HepG2 (cell line): ENCODE data around the gene ANAPC5. TPM values are rescaled to one million over a fixed set of nuclear protein-coding genes. Genes with fewer than 3 reads are reported as not detected.

Experiments used
- ATAC-seq: fragments of 200-7000 bp; cut with Tn5 transposase; 3 replicates; pipeline ENCODE4 v1.9.1; 2020; ENCODE audit warnings: mild to moderate bottlenecking, moderate library complexity
- BruUV-seq: library from RNA; stranded (reverse); fragments of 400-500 nt; replicated peaks from 2 replicates; lab custom pipeline; 2021; lab: Mats Ljungman, UMichigan
- CTCF ChIA-PET: fragments of 300-600 bp; formaldehyde crosslinking; extraction: SDS; loops from one replicate; lab custom pipeline; 2021; ENCODE audit warnings: low total read pairs, inconsistent platforms, low intra/inter-chr PET ratio; lab: Yijun Ruan, JAX
- POLR2A ChIA-PET: fragments of 350-600 bp; sonication (Branson Sonifier 250); formaldehyde crosslinking; loops from one replicate; lab custom pipeline; 2020; ENCODE audit warnings: antibody characterized with exemption, inconsistent platforms; lab: Yijun Ruan, JAX
- DNase-seq: peaks from one replicate; pipeline ENCODE4 v3.0.0-alpha.2; 2015; ENCODE audit warnings: low spot score
- FAIRE-seq: peaks from 3 replicates; lab custom pipeline; 2011; peaks lifted over from hg19 to GRCh38; lab: Jason Lieb, UNC
- H2AFZ ChIP-seq: one replicate; pipeline ENCODE4 v1.6.1; 2011; ENCODE audit warnings: low read length, inconsistent platforms
- H3K27ac ChIP-seq: fragments of 300-600 bp; 3 replicates; pipeline ENCODE4 v1.8.0; 2011; ENCODE audit warnings: mixed run types, mild to moderate bottlenecking, mixed read lengths, low read length, inconsistent platforms; ENCODE audit not compliant: insufficient read depth; ENCODE audit errors: extremely low read length
- H3K27me3 ChIP-seq, 2 experiments: fragments of 200-600 bp in 1 of 2; 2 replicates in 1 of 2; 3 replicates in 1 of 2; pipeline versions ENCODE4 v1.6.0 to v1.8.0; 2011; ENCODE audit warnings: low read length in 2 of 2, mild to moderate bottlenecking in 2 of 2, moderate library complexity in 2 of 2, inconsistent platforms in 1 of 2; ENCODE audit not compliant: insufficient read depth in 2 of 2, control insufficient read depth in 1 of 2
- H3K36me3 ChIP-seq, 2 experiments: fragments of 200-600 bp in 1 of 2; replicated peaks in 1 of 2; 2 replicates in 1 of 2; 3 replicates in 1 of 2; pipeline versions ENCODE4 v1.5.1 to v1.8.0; 2011; ENCODE audit warnings: low read length in 2 of 2, inconsistent platforms in 1 of 2; ENCODE audit not compliant: insufficient read depth in 2 of 2, control insufficient read depth in 1 of 2
- H3K4me1 ChIP-seq: 2 replicates; pipeline ENCODE4 v1.5.1; 2012; ENCODE audit warnings: low read length, inconsistent platforms; ENCODE audit not compliant: insufficient read depth
- H3K4me2 ChIP-seq: 2 replicates; pipeline ENCODE4 v1.6.0; 2011; ENCODE audit warnings: low read depth, low read length, inconsistent platforms
- H3K4me3 ChIP-seq, 3 experiments: fragments of 200-600 bp in 1 of 3; sonication (generic), shearing (Covaris generic) in 1 of 3; replicated peaks in 1 of 3; 2 replicates each; pipeline ENCODE4 v1.5.1; 2011 to 2016; ENCODE audit warnings: low read length in 3 of 3, inconsistent platforms in 2 of 3, low read depth in 2 of 3, mild to moderate bottlenecking in 2 of 3, control low read depth in 1 of 3, mixed read lengths in 1 of 3; ENCODE audit not compliant: insufficient read depth in 1 of 3
- H3K79me2 ChIP-seq: one replicate; pipeline ENCODE4 v1.6.1; 2011; ENCODE audit warnings: low read length, inconsistent platforms; ENCODE audit not compliant: insufficient read depth
- H3K9ac ChIP-seq: 2 replicates; pipeline ENCODE4 v1.6.0; 2011; ENCODE audit warnings: mild to moderate bottlenecking, low read depth, low read length, inconsistent platforms; ENCODE audit not compliant: insufficient read depth
- H3K9me3 ChIP-seq: 2 replicates; pipeline ENCODE4 v1.5.1; 2012; ENCODE audit warnings: mild to moderate bottlenecking, low read length
- H4K20me1 ChIP-seq: 2 replicates; pipeline ENCODE4 v1.6.0; 2011; ENCODE audit warnings: inconsistent platforms, mild to moderate bottlenecking, low read length, moderate library complexity; ENCODE audit not compliant: insufficient read depth
- ASH2L ChIP-seq: fragments of 300-600, 200-600 bp; sonication (generic); IDR thresholded peaks from 2 replicates; pipeline ENCODE4 v1.7.0; 2017; ENCODE audit warnings: low read depth, mild to moderate bottlenecking, moderate library complexity, mixed read lengths, low read length; ENCODE audit not compliant: insufficient read length
- E2F1 ChIP-seq: sonication (generic); formaldehyde crosslinking; IDR thresholded peaks from 2 replicates; pipeline ENCODE4 v1.5.0; 2020; ENCODE audit warnings: missing genetic modification reagents
- FOXP1 ChIP-seq, 2 experiments: fragments of 450-650 bp in 1 of 2; IDR thresholded peaks; 2 replicates each; pipeline ENCODE4 v1.6.1; 2017 to 2018; ENCODE audit warnings: antibody characterized with exemption in 1 of 2
- GABPA ChIP-seq, 2 experiments: IDR thresholded peaks; 2 replicates each; pipeline ENCODE4 v1.6.1; 2011 to 2016; ENCODE audit warnings: low read depth in 2 of 2, low read length in 1 of 2, missing biosample characterization in 1 of 2, missing genetic modification characterization in 1 of 2
- HDAC1 ChIP-seq: sonication (generic); formaldehyde crosslinking; IDR thresholded peaks from 2 replicates; pipeline ENCODE4 v1.5.1; 2020; ENCODE audit warnings: mild to moderate bottlenecking, missing genetic modification reagents
- HIVEP1 ChIP-seq: sonication (generic); formaldehyde crosslinking; IDR thresholded peaks from 2 replicates; pipeline ENCODE4 v1.4.0; 2020; ENCODE audit warnings: mild to moderate bottlenecking, missing genetic modification reagents
- HNF4A ChIP-seq: sonication (generic); formaldehyde crosslinking; IDR thresholded peaks from 2 replicates; pipeline ENCODE4 v1.4.0; 2020; ENCODE audit warnings: missing genetic modification reagents
- KAT7 ChIP-seq: IDR thresholded peaks from 2 replicates; pipeline ENCODE4 v1.6.1; 2018; ENCODE audit warnings: borderline replicate concordance, missing compliant biosample characterization
- KDM2A ChIP-seq: sonication (generic); formaldehyde crosslinking; IDR thresholded peaks from 2 replicates; pipeline ENCODE4 v1.4.0; 2020; ENCODE audit warnings: low read depth, missing genetic modification reagents, borderline replicate concordance
- NR2C2 ChIP-seq: sonication (generic); formaldehyde crosslinking; IDR thresholded peaks from 2 replicates; pipeline ENCODE4 v1.4.0; 2020; ENCODE audit warnings: missing genetic modification reagents, mild to moderate bottlenecking, moderate library complexity, borderline replicate concordance
- POLR2AphosphoS5 ChIP-seq: IDR thresholded peaks from 2 replicates; pipeline ENCODE4 v1.6.1; 2012; ENCODE audit warnings: low read depth, low read length
- RAD21 ChIP-seq: fragments of 450-650 bp; formaldehyde crosslinking; IDR thresholded peaks from 2 replicates; pipeline ENCODE4 v1.5.0; 2020; ENCODE audit warnings: mild to moderate bottlenecking
- RBFOX2 ChIP-seq: fragments of 200-400 bp; formaldehyde crosslinking; IDR thresholded peaks from 2 replicates; pipeline ENCODE4 v1.6.1; 2017; ENCODE audit warnings: low read depth, mild to moderate bottlenecking, low read length
- RCOR2 ChIP-seq: IDR thresholded peaks from 2 replicates; pipeline ENCODE4 v1.6.1; 2016; ENCODE audit warnings: missing biosample characterization, missing genetic modification reagents
- RXRA ChIP-seq: sonication (generic); formaldehyde crosslinking; IDR thresholded peaks from 2 replicates; pipeline ENCODE4 v1.5.1; 2020; ENCODE audit warnings: missing genetic modification reagents
- YEATS4 ChIP-seq: sonication (generic); formaldehyde crosslinking; IDR thresholded peaks from 2 replicates; pipeline ENCODE4 v1.4.0; 2020; ENCODE audit warnings: missing genetic modification reagents, borderline replicate concordance
- ZC3H13 ChIP-seq: sonication (generic); formaldehyde crosslinking; IDR thresholded peaks from 2 replicates; pipeline ENCODE4 v1.8.1; 2023; ENCODE audit warnings: mild to moderate bottlenecking, missing genetic modification reagents, moderate library complexity
- ZFX ChIP-seq: sonication (generic); formaldehyde crosslinking; IDR thresholded peaks from 2 replicates; pipeline ENCODE4 v1.4.0; 2020; ENCODE audit warnings: mild to moderate bottlenecking, low read depth, missing genetic modification reagents, moderate library complexity
- ZNF496 ChIP-seq: sonication (generic); formaldehyde crosslinking; IDR thresholded peaks from 2 replicates; pipeline ENCODE4 v1.8.1; 2023; ENCODE audit warnings: mild to moderate bottlenecking, moderate library complexity, missing genetic modification reagents; ENCODE audit not compliant: insufficient replicate concordance
- ZNF564 ChIP-seq: sonication (generic); formaldehyde crosslinking; IDR thresholded peaks from 2 replicates; pipeline ENCODE4 v1.8.1; 2023; ENCODE audit warnings: mild to moderate bottlenecking, missing genetic modification reagents
- ZNF768 ChIP-seq: sonication (generic); formaldehyde crosslinking; IDR thresholded peaks from 2 replicates; pipeline ENCODE4 v1.4.0; 2020; ENCODE audit warnings: missing genetic modification reagents
- WGBS: methylation state at CpG from one replicate; pipeline ENCODE4 v1.1.6; 2017; ENCODE audit warnings: low lambda C conversion rate; 5-methylcytosine and 5-hydroxymethylcytosine counted together
- in situ Hi-C: cut with HindIII; loops from 2 replicates; pipeline ENCODE4 v1.10.0; 2017; ENCODE audit warnings: low pct_unique_long_range_greater_than_20kb; ENCODE audit not compliant: extremely low pct_ligation_motif_present
- intact Hi-C: fragments of 100-400 bp; cut with micrococcal nuclease; formaldehyde crosslinking; loops from one replicate; pipeline ENCODE4 v1.10.0; 2022; ENCODE audit not compliant: unreplicated experiment
- polyA plus RNA-seq, 8 experiments: library from polyadenylated mRNA; depleted of rRNA in 3 of 8; stranded (reverse) in 7 of 8; unstranded in 1 of 8; fragments of >200 nt; fragmentation: Illumina TruSeq in 4 of 8; extraction: Trizol in 4 of 8; gene quantifications; 2 replicates each; pipeline versions ENCODE4 v1.2.1 to v1.2.3, GENCODE V29; 2011 to 2016; ENCODE audit warnings: low read depth in 4 of 8, missing spikeins in 1 of 8, mixed read lengths in 1 of 8; ENCODE audit not compliant: insufficient read depth in 1 of 8
- total RNA-seq, 5 experiments: library from RNA; depleted of rRNA; stranded (reverse); fragments of >200 nt; fragmentation: Illumina TruSeq; extraction: Trizol; gene quantifications; 2 replicates each; pipeline ENCODE4 v1.2.3, GENCODE V29; 2016; ENCODE audit warnings: low read depth in 1 of 5
- TF ChIP-seq, protein P1 (sequence below): IDR thresholded peaks from 2 replicates; pipeline ENCODE4 v1.6.1; 2016; ENCODE audit warnings: mild to moderate bottlenecking

Gene ANAPC5
- total and polyA plus RNA-seq, 2 of the 13 experiments (the other 11 are each of a cell fraction or from before 2014, with no cell fraction given) = 146 to 161 TPM

GRCh38 chr12:121296618-121297434 is 55.4 kb downstream of the ANAPC5 start, which contains the start of gene CAMKK2:
TSS of gene CAMKK2 (minus strand) at chr12:121296709. CDS start at chr12:121274526, 22,183 bp downstream.
- peaks cover 0 to 8% of the 10 kb centered on the region in 2 experiments; a peak in 1 of 5 replicates for H3K36me3 ChIP-seq
- peak within 1 kb of the TSS; percentile 90 for H3K9ac ChIP-seq
- no peak within 1 kb of the TSS for H2AFZ ChIP-seq
- peaks cover 21% of the 10 kb centered on the region for H3K79me2 ChIP-seq
- H3K4me2 ChIP-seq = peak within 1 kb of the TSS; percentile 96
- H3K9me3 ChIP-seq = no peaks in the 10 kb centered on the region
- FAIRE-seq (no peak), ATAC-seq (peak; percentile 75), DNase-seq (peak; percentile 50)
- BruUV-seq = TSS peak; percentile 97
- peak within 1 kb of the TSS; percentile 86 to 95 (median 93) for H3K4me3 ChIP-seq
- ChIA-PET CTCF (no interaction called here), POLR2A (interaction anchor here (0.6 to 1.4 kb wide), 7 partner anchors 55 to 415 kb away, joined by 3 to 13 read pairs (median 3); partner anchors contain the start of genes ANAPC5 and TMEM120B)
- 1% methylated on average over 26 of the region's 104 CpGs for WGBS
- no peaks in the 10 kb centered on the region for H3K27me3 ChIP-seq
- peak within 1 kb of the TSS; percentile 96 for H3K27ac ChIP-seq
- peaks cover 6% of the 10 kb centered on the region; the same call in 1 of the 2 replicates for H4K20me1 ChIP-seq
- intact Hi-C loops (no loop called here), in situ Hi-C loops (no loop called here)
- H3K4me1 ChIP-seq = peaks cover 33% of the 10 kb centered on the region
- peak; percentile 32; the same call in 1 of the 2 replicates for TF ChIP-seq E2F1 (CRISPR knock-in tag)
- peak; percentile 85; the same call in 1 of the 2 replicates for TF ChIP-seq HIVEP1
- TF ChIP-seq ASH2L = peak; percentile 64
- TF ChIP-seq NR2C2 = peak; percentile 2; the same call in 1 of the 2 replicates
- TF ChIP-seq RBFOX2 = peak; percentile 75
- TF ChIP-seq GABPA (IDR thresholded peaks at IDR 0.05; ENCODE audit: low read depth, low read length) = 0 out of 2 replicates have a peak, but pooled peaks have one; percentile 17
- no peak for TF ChIP-seq GABPA (CRISPR knock-in tag; IDR thresholded peaks at IDR 0.05; ENCODE audit: low read depth)
- peak; percentile 39 for TF ChIP-seq YEATS4 (CRISPR knock-in tag)
- TF ChIP-seq RXRA = peak; percentile 70
- peak; percentile 75 for TF ChIP-seq HNF4A (CRISPR knock-in tag)
- no peak for TF ChIP-seq FOXP1 (IDR thresholded peaks at IDR 0.05)
- TF ChIP-seq FOXP1 (CRISPR knock-in tag; IDR thresholded peaks at IDR 0.05) = no peak
- peak; percentile 80 for TF ChIP-seq ZFX (CRISPR knock-in tag)
- peak; percentile 65 for TF ChIP-seq POLR2AphosphoS5
- TF ChIP-seq KAT7 (CRISPR knock-in tag) = peak; percentile 44; the same call in 1 of the 2 replicates
- TF ChIP-seq RCOR2 (CRISPR knock-in tag) = no peak
- TF ChIP-seq ZNF564 (CRISPR knock-in tag) = peak; percentile 46; the same call in 1 of the 2 replicates
- peak; percentile 65; the same call in 1 of the 2 replicates for TF ChIP-seq KDM2A (CRISPR knock-in tag)
- peak; percentile 70 for TF ChIP-seq RAD21
- peak; percentile 50; the same call in 1 of the 2 replicates for TF ChIP-seq ZNF768 (CRISPR knock-in tag)
- TF ChIP-seq, protein P1, sequence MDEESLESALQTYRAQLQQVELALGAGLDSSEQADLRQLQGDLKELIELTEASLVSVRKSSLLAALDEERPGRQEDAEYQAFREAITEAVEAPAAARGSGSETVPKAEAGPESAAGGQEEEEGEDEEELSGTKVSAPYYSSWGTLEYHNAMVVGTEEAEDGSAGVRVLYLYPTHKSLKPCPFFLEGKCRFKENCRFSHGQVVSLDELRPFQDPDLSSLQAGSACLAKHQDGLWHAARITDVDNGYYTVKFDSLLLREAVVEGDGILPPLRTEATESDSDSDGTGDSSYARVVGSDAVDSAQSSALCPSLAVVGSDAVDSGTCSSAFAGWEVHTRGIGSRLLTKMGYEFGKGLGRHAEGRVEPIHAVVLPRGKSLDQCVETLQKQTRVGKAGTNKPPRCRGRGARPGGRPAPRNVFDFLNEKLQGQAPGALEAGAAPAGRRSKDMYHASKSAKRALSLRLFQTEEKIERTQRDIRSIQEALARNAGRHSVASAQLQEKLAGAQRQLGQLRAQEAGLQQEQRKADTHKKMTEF (CRISPR knock-in tag) = peak; percentile 40; the same call in 1 of the 2 replicates
- 0 out of 2 replicates have a peak, but pooled peaks have one; percentile 36 for TF ChIP-seq ZC3H13 (CRISPR knock-in tag)
- TF ChIP-seq HDAC1 = peak; percentile 74; the same call in 1 of the 2 replicates
- TF ChIP-seq ZNF496 (CRISPR knock-in tag) = no peak
